HEK293T (cell line): ENCODE data around the gene ESR1.

Experiments
- ARNT ChIP-seq: fragments of 450-650 bp; IDR thresholded peaks from 2 replicates; pipeline ENCODE4 v1.6.1; 2017; ENCODE audit warnings: mild to moderate bottlenecking
- BHLHE40 ChIP-seq: fragments of 450-650 bp; IDR thresholded peaks from 2 replicates; pipeline ENCODE4 v1.6.1; 2016; ENCODE audit warnings: mild to moderate bottlenecking, moderate library complexity, borderline replicate concordance
- CTBP1 ChIP-seq: fragments of 450-650 bp; IDR thresholded peaks from 2 replicates; pipeline ENCODE4 v1.6.1; 2016; ENCODE audit warnings: borderline replicate concordance
- ELF4 ChIP-seq: fragments of 450-650 bp; IDR thresholded peaks from 2 replicates; pipeline ENCODE4 v1.6.1; 2017; ENCODE audit warnings: antibody characterized with exemption
- FOXA1 ChIP-seq: fragments of 450-650 bp; IDR thresholded peaks from 2 replicates; pipeline ENCODE4 v1.6.1; 2016; ENCODE audit warnings: mild to moderate bottlenecking
- FOXM1 ChIP-seq: fragments of 450-650 bp; IDR thresholded peaks from 2 replicates; pipeline ENCODE4 v1.6.1; 2017; ENCODE audit warnings: mild to moderate bottlenecking, borderline replicate concordance
- HDGF ChIP-seq: fragments of 450-650 bp; IDR thresholded peaks from 2 replicates; pipeline ENCODE4 v1.6.1; 2017; ENCODE audit warnings: antibody characterized with exemption, borderline replicate concordance
- L3MBTL2 ChIP-seq: fragments of 450-650 bp; conservative IDR thresholded peaks from 2 replicates; pipeline ENCODE4 v1.6.1; 2016; ENCODE audit warnings: mild to moderate bottlenecking
- LEF1 ChIP-seq: fragments of 450-650 bp; IDR thresholded peaks from 2 replicates; pipeline ENCODE4 v1.6.1; 2017; ENCODE audit warnings: mild to moderate bottlenecking, borderline replicate concordance
- SP1 ChIP-seq: fragments of 450-650 bp; IDR thresholded peaks from 2 replicates; pipeline ENCODE4 v1.6.1; 2017
- SUZ12 ChIP-seq: fragments of 450-650 bp; IDR thresholded peaks from 2 replicates; pipeline ENCODE4 v1.6.1; 2016; ENCODE audit warnings: mild to moderate bottlenecking
- TARDBP ChIP-seq: fragments of 450-650 bp; IDR thresholded peaks from 2 replicates; pipeline ENCODE4 v1.6.1; 2016

DNA sequence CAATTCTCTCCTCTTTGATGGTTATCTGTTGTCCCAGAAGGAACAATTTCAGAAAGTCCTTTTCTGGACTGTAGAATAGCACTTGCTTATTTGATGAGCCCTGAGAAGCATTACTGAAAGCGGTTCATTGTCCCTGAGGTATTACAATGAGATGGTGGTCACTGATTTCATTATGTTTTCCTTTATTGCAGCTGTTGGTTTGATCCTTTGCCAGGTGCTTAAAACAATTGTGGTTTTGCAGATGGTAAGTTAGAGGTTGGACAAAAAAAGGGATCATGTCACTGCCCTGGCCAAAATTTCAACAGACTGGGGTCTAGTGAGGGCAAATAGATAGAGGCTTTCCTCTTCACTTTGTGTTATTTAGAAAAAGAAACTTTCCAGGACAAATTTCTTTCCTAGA is 61.9 kb downstream of the ESR1 start:
- TF ChIP-seq ARNT (no peak), HDGF (no peak), TARDBP (no peak), BHLHE40 (no peak), SP1 (no peak), SUZ12 (no peak), ELF4 (no peak), L3MBTL2 (no peak), FOXA1 (no peak), FOXM1 (no peak), LEF1 (no peak), CTBP1 (no peak)
